GM19023 (cell line): ENCODE results near the gene GABRB2.
"Not testable (repeated sequence)": the region's sequence is repeated elsewhere in the genome, so short reads cannot be mapped to it uniquely, and the experiment has no call there.

Experiments used
- ATAC-seq: cut with Tn5 transposase; IDR thresholded peaks from one replicate; pipeline ENCODE4 v1.9.1; 2021; ENCODE audit warnings: mild to moderate bottlenecking, moderate library complexity; ENCODE audit not compliant: unreplicated experiment

The GABRB2 gene

GRCh38 chr5:161305601-161306000 is 240.9 kb downstream of the GABRB2 start:
- ATAC-seq, result no peak

- no peak for ATAC-seq
Observed at GRCh38 chr5:161302559-161302958, 244.0 kb downstream of the GABRB2 start.

- no peak for ATAC-seq
Observed at GRCh38 chr5:161301586-161301985, 244.9 kb downstream of the GABRB2 start.

GRCh38 chr5:161299053-161299452 is 247.5 kb downstream of the GABRB2 start:
- peak; percentile 84 for ATAC-seq

GRCh38 chr5:161297388-161297787 is 249.1 kb downstream of the GABRB2 start:
- ATAC-seq, result not testable (repeated sequence)

GRCh38 chr5:161295721-161296250 is 250.7 kb downstream of the GABRB2 start:
- no peak for ATAC-seq

- no peak for ATAC-seq
Observed at GRCh38 chr5:161288071-161288470, 258.5 kb downstream of the GABRB2 start.

- no peak for ATAC-seq
Observed at GRCh38 chr5:161287436-161287835, 259.1 kb downstream of the GABRB2 start.

GRCh38 chr5:161286066-161286655 is 260.4 kb downstream of the GABRB2 start:
- ATAC-seq, result peak; percentile 83

GRCh38 chr5:161284445-161284844 is 262.1 kb downstream of the GABRB2 start:
- no peak for ATAC-seq

- ATAC-seq, result no peak
Observed at GRCh38 chr5:161283296-161283695, 263.2 kb downstream of the GABRB2 start.

- peak; percentile 61 for ATAC-seq
Observed at GRCh38 chr5:161278739-161279660, 267.5 kb downstream of the GABRB2 start.

GRCh38 chr5:161277011-161277410 is 269.5 kb downstream of the GABRB2 start:
- no peak for ATAC-seq

- ATAC-seq, result no peak
Observed at GRCh38 chr5:161274951-161275350, 271.6 kb downstream of the GABRB2 start.

GRCh38 chr5:161273410-161273809 is 273.1 kb downstream of the GABRB2 start:
- ATAC-seq, result no peak

- no peak for ATAC-seq
Observed at GRCh38 chr5:161271816-161272215, 274.7 kb downstream of the GABRB2 start.

GRCh38 chr5:161269125-161269524 is 277.4 kb downstream of the GABRB2 start:
- no peak for ATAC-seq

- ATAC-seq, result no peak
Observed at GRCh38 chr5:161266954-161267353, 279.6 kb downstream of the GABRB2 start.

- ATAC-seq, result no peak
Observed at GRCh38 chr5:161265006-161265405, 281.5 kb downstream of the GABRB2 start.

GRCh38 chr5:161263191-161263590 is 283.3 kb downstream of the GABRB2 start:
- ATAC-seq, result no peak

GRCh38 chr5:161261668-161262323 is 284.7 kb downstream of the GABRB2 start:
- no peak for ATAC-seq
